OCI-LY7 (cell line): ENCODE data around the gene SLC39A13.
A peak's percentile ranks its signal among the peaks of the same experiment; 100 is the strongest.

Experiments
- EZH2phosphoT487 ChIP-seq: fragments of 200-600 bp; sonication (generic); IDR thresholded peaks from 2 replicates; pipeline ENCODE4 v1.6.1; 2018; ENCODE audit warnings: low read depth, borderline replicate concordance, mild to moderate bottlenecking, mixed run types, antibody characterized with exemption, low read length, moderate library complexity, mixed read lengths
- TF ChIP-seq, protein P1 (sequence below): fragments of 200-600 bp; sonication (generic); conservative IDR thresholded peaks from 2 replicates; pipeline ENCODE4 v1.5.1; 2014; ENCODE audit warnings: mild to moderate bottlenecking, antibody characterized with exemption, low read length, moderate library complexity, mixed read lengths

DNA sequence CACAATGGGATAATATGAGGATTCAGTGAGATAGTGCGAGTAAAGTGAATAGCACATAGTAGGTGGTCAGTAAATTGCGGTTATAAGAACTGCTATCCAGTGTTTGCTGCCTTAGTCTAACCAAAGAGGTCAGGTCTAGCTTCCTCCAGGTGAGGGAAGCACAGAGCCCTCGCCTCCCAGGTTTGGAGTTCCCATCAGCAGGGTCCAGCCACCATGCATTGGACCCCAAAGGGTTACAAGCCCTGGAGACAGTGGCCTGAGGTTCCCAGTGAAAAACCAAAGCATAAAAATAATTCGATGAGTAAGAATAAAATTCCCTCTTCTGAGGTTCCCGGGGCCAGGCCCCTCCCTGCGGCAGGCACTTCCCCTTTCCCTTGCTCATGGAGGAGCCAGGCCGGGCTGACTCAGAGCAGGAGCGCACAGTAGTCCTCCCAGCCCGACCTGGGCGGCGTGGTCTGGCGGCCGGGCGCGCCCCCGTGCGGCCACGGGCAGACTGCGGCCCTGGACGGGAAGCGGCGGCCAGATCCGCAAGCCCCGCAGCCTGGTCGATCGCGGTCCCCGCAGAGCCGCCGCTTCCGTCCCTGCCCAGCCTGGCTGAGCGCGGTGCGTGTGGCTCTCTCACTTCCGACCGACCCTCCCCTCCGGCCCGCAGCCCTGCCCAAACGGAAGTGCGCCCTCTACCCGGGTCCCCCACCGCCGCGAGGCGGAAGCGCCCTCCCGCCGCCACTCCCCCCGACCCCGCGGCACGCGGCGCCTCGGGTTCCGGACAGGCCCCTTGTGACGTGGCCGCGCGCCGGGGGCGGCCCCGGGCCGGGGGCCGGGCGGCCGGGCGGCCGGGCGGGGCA, at the start of gene SLC39A13:
- TF ChIP-seq, protein P1, sequence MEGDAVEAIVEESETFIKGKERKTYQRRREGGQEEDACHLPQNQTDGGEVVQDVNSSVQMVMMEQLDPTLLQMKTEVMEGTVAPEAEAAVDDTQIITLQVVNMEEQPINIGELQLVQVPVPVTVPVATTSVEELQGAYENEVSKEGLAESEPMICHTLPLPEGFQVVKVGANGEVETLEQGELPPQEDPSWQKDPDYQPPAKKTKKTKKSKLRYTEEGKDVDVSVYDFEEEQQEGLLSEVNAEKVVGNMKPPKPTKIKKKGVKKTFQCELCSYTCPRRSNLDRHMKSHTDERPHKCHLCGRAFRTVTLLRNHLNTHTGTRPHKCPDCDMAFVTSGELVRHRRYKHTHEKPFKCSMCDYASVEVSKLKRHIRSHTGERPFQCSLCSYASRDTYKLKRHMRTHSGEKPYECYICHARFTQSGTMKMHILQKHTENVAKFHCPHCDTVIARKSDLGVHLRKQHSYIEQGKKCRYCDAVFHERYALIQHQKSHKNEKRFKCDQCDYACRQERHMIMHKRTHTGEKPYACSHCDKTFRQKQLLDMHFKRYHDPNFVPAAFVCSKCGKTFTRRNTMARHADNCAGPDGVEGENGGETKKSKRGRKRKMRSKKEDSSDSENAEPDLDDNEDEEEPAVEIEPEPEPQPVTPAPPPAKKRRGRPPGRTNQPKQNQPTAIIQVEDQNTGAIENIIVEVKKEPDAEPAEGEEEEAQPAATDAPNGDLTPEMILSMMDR, result peak; percentile 91
- no peak for TF ChIP-seq EZH2phosphoT487
